Stimulated activated CD8-positive, alpha-beta memory T cell treated with anti-CD3 and anti-CD28 coated beads, Interleukin-7, amount 100 ng/mL, for 1 hour (primary cell): Measurements from ENCODE around the gene WBP4.
"Not testable (repeated sequence)": the region's sequence is repeated elsewhere in the genome, so short reads cannot be mapped to it uniquely, and the experiment has no call there.

Experiments
- DNase-seq, 2 donors: peaks; one replicate each; pipeline ENCODE4 v3.0.0-alpha.2; 2020; ENCODE audit warnings: low read depth in 2 of 2

The WBP4 gene

GRCh38 chr13:41061075-41061913, at the start of gene WBP4:
TSS of gene WBP4 (plus strand) at chr13:41061509. CDS start at chr13:41061674, 165 bp downstream.
- DNase-seq = peak; percentile 67 to 75

GRCh38 chr13:41012536-41012935, 48.8 kb upstream of the WBP4 start:
- no peak for DNase-seq

GRCh38 chr13:41013835-41014234, 47.5 kb upstream of the WBP4 start:
- DNase-seq = no peak

- no peak for DNase-seq
Measured at GRCh38 chr13:41015920-41016319, 45.4 kb upstream of the WBP4 start.

- DNase-seq = no peak
Measured at GRCh38 chr13:41017159-41017558, 44.1 kb upstream of the WBP4 start.

GRCh38 chr13:41017817-41018601, 43.3 kb upstream of the WBP4 start:
- DNase-seq = no peak

GRCh38 chr13:41018602-41018948, 42.7 kb upstream of the WBP4 start:
- no peak for DNase-seq

- DNase-seq = peak in 1 of 2 donors; percentile 28
Measured at GRCh38 chr13:41019011-41019487, 42.3 kb upstream of the WBP4 start, which contains the start of gene ELF1. TSS of gene ELF1 (minus strand) at chr13:41019316. CDS start at chr13:40982054, 37,262 bp downstream.

GRCh38 chr13:41019578-41020347, 41.5 kb upstream of the WBP4 start:
- no peak for DNase-seq

GRCh38 chr13:41025518-41025917, 35.8 kb upstream of the WBP4 start:
- no peak for DNase-seq

GRCh38 chr13:41026788-41027187, 34.5 kb upstream of the WBP4 start:
- no peak for DNase-seq

GRCh38 chr13:41028051-41028450, 33.3 kb upstream of the WBP4 start:
- DNase-seq = no peak

GRCh38 chr13:41029629-41030028, 31.7 kb upstream of the WBP4 start:
- DNase-seq = no peak

- DNase-seq = no peak
Measured at GRCh38 chr13:41032691-41033376, 28.5 kb upstream of the WBP4 start.

- no peak for DNase-seq
Measured at GRCh38 chr13:41034382-41034781, 26.9 kb upstream of the WBP4 start.

GRCh38 chr13:41034881-41035280, 26.4 kb upstream of the WBP4 start:
- no peak for DNase-seq

- DNase-seq = not testable (repeated sequence)
Measured at GRCh38 chr13:41036557-41036956, 24.8 kb upstream of the WBP4 start.

GRCh38 chr13:41039746-41040145, 21.6 kb upstream of the WBP4 start:
- DNase-seq = no peak

GRCh38 chr13:41040584-41041334, 20.6 kb upstream of the WBP4 start:
- no peak for DNase-seq

GRCh38 chr13:41042419-41042818, 18.9 kb upstream of the WBP4 start:
- DNase-seq = not testable (repeated sequence)

- DNase-seq = no peak
Measured at GRCh38 chr13:41048640-41049039, 12.7 kb upstream of the WBP4 start.
